H1 (cell line): ENCODE measurements around the gene MT4. TPM values are rescaled to one million over a fixed set of nuclear protein-coding genes. Genes with fewer than 3 reads are reported as not detected.

Experiments
- CTCF ChIA-PET: fragments of 300-600 bp; sonication (Branson Sonifier 250); formaldehyde crosslinking; loops from one replicate; lab custom pipeline; 2021; ENCODE audit not compliant: partially characterized antibody; lab: Charles Lee
- POLR2A ChIA-PET: fragments of 300-600 bp; sonication (Branson Sonifier 250); formaldehyde crosslinking; loops from one replicate; lab custom pipeline; 2021; ENCODE audit warnings: inconsistent platforms; ENCODE audit not compliant: partially characterized antibody; lab: Charles Lee
- DNase-seq, 2 experiments: peaks; one replicate each; pipeline versions ENCODE4 v3.0.0 to v3.0.0-alpha.2; 2010 to 2022; ENCODE audit warnings: low spot score in 2 of 2, low read depth in 1 of 2, mixed read lengths in 1 of 2
- FAIRE-seq: peaks from 2 replicates; lab custom pipeline; 2011; peaks lifted over from hg19 to GRCh38; lab: Jason Lieb, UNC
- H2AFZ ChIP-seq: 2 replicates; pipeline ENCODE4 v1.8.1; 2012; ENCODE audit warnings: low read length, inconsistent platforms
- H2AK5ac ChIP-seq: 2 replicates; pipeline ENCODE4 v1.6.1; 2013; ENCODE audit warnings: low read depth, low read length
- H2BK120ac ChIP-seq: replicated peaks from 2 replicates; pipeline ENCODE3; 2013; ENCODE audit warnings: low read depth, low read length, inconsistent platforms
- H2BK12ac ChIP-seq: 2 replicates; pipeline ENCODE4 v1.6.1; 2013; ENCODE audit warnings: low read depth, low read length
- H2BK15ac ChIP-seq: 2 replicates; pipeline ENCODE4 v1.6.1; 2013; ENCODE audit warnings: low read length
- H2BK20ac ChIP-seq: 2 replicates; pipeline ENCODE4 v1.6.1; 2013; ENCODE audit warnings: low read length
- H2BK5ac ChIP-seq: 2 replicates; pipeline ENCODE4 v1.6.1; 2013; ENCODE audit warnings: low read depth, low read length
- H3K14ac ChIP-seq: 2 replicates; pipeline ENCODE4 v1.6.1; 2013; ENCODE audit warnings: inconsistent platforms; ENCODE audit not compliant: insufficient read length
- H3K18ac ChIP-seq: 2 replicates; pipeline ENCODE4 v1.6.1; 2013; ENCODE audit warnings: low read length; ENCODE audit errors: extremely low read depth
- H3K23ac ChIP-seq: 2 replicates; pipeline ENCODE4 v1.6.1; 2013; ENCODE audit warnings: inconsistent platforms; ENCODE audit not compliant: insufficient read length
- H3K23me2 ChIP-seq: 2 replicates; pipeline ENCODE4 v1.6.1; 2013; ENCODE audit warnings: low read depth, low read length
- H3K27ac ChIP-seq: 2 replicates; pipeline ENCODE4 v1.6.1; 2011; ENCODE audit warnings: low read depth, low read length, inconsistent platforms
- H3K27me3 ChIP-seq, 4 experiments: replicated peaks in 1 of 4; 1 replicate in 1 of 4; 2 replicates in 3 of 4; pipeline versions ENCODE4 v1.6.1 to v1.8.1; 2011 to 2013; ENCODE audit warnings: low read length in 3 of 4, mild to moderate bottlenecking in 3 of 4, inconsistent platforms in 2 of 4, mixed read lengths in 2 of 4, moderate library complexity in 1 of 4; ENCODE audit not compliant: control insufficient read depth in 3 of 4, insufficient read depth in 3 of 4; ENCODE audit errors: extremely low read depth in 1 of 4
- H3K36me3 ChIP-seq, 4 experiments: 2 replicates each; pipeline versions ENCODE4 v1.6.1 to v1.8.1; 2011 to 2013; ENCODE audit warnings: mild to moderate bottlenecking in 4 of 4, low read length in 3 of 4, moderate library complexity in 2 of 4, control low read depth in 1 of 4, inconsistent platforms in 1 of 4; ENCODE audit not compliant: insufficient read depth in 4 of 4, control insufficient read depth in 2 of 4
- H3K4ac ChIP-seq: replicated peaks from 2 replicates; pipeline ENCODE3; 2013; ENCODE audit warnings: low read length, low read depth, mixed read lengths, inconsistent platforms; ENCODE audit not compliant: insufficient read length
- H3K4me1 ChIP-seq, 4 experiments: replicated peaks in 1 of 4; 1 replicate in 1 of 4; 2 replicates in 3 of 4; pipeline versions ENCODE4 v1.6.1 to v1.8.1; 2011 to 2013; ENCODE audit warnings: low read length in 3 of 4, inconsistent platforms in 2 of 4, mixed read lengths in 1 of 4; ENCODE audit not compliant: insufficient read depth in 4 of 4, control insufficient read depth in 3 of 4
- H3K4me2 ChIP-seq, 2 experiments: 2 replicates each; pipeline versions ENCODE4 v1.6.1 to v1.8.1; 2011 to 2013; ENCODE audit warnings: low read depth in 2 of 2, low read length in 2 of 2, control low read depth in 1 of 2, inconsistent platforms in 1 of 2, mild to moderate bottlenecking in 1 of 2; ENCODE audit not compliant: insufficient read depth in 1 of 2
- H3K4me3 ChIP-seq, 4 experiments: fragments of 200-600, 300-600 bp in 1 of 4; sonication (generic), shearing (Covaris generic), sonication (Bioruptor Twin) in 1 of 4; 2 replicates each; pipeline versions ENCODE4 v1.5.1 to v1.8.1; 2011 to 2016; ENCODE audit warnings: low read length in 4 of 4, low read depth in 3 of 4, control low read depth in 2 of 4, inconsistent platforms in 2 of 4, mild to moderate bottlenecking in 2 of 4, mixed read lengths in 1 of 4, moderate library complexity in 1 of 4; ENCODE audit not compliant: insufficient read depth in 2 of 4; ENCODE audit errors: extremely low read depth in 1 of 4
- H3K56ac ChIP-seq: replicated peaks from 2 replicates; pipeline ENCODE3; 2013; ENCODE audit warnings: low read depth, mild to moderate bottlenecking, mixed read lengths, low read length, inconsistent platforms; ENCODE audit not compliant: insufficient read length
- H3K79me1 ChIP-seq: 2 replicates; pipeline ENCODE4 v1.6.1; 2013; ENCODE audit warnings: low read depth, low read length, control low read depth
- H3K79me2 ChIP-seq, 2 experiments: 2 replicates each; pipeline versions ENCODE4 v1.6.1 to v1.8.1; 2012 to 2013; ENCODE audit warnings: low read length in 2 of 2, mild to moderate bottlenecking in 2 of 2, inconsistent platforms in 1 of 2; ENCODE audit not compliant: insufficient read depth in 2 of 2, control insufficient read depth in 1 of 2
- H3K9ac ChIP-seq, 4 experiments: replicated peaks in 1 of 4; 1 replicate in 1 of 4; 2 replicates in 3 of 4; pipeline versions ENCODE4 v1.6.1 to v1.8.1; 2011 to 2013; ENCODE audit warnings: low read depth in 3 of 4, low read length in 3 of 4, control low read depth in 2 of 4, mild to moderate bottlenecking in 2 of 4, moderate library complexity in 2 of 4, inconsistent platforms in 1 of 4; ENCODE audit errors: extremely low read depth in 1 of 4
- H3K9me3 ChIP-seq, 2 experiments: 2 replicates each; pipeline versions ENCODE4 v1.6.1 to v1.8.1; 2012 to 2013; ENCODE audit warnings: mild to moderate bottlenecking in 2 of 2, moderate library complexity in 2 of 2, control low read depth in 1 of 2, inconsistent platforms in 1 of 2, low read depth in 1 of 2, low read length in 1 of 2, mixed read lengths in 1 of 2; ENCODE audit not compliant: insufficient read depth in 2 of 2
- H4K20me1 ChIP-seq, 2 experiments: replicated peaks in 1 of 2; 2 replicates each; pipeline versions ENCODE3 to v1.8.1; 2011 to 2013; ENCODE audit warnings: inconsistent platforms in 2 of 2, low read length in 2 of 2, mild to moderate bottlenecking in 1 of 2; ENCODE audit not compliant: insufficient read depth in 2 of 2, control insufficient read depth in 1 of 2
- H4K5ac ChIP-seq: 2 replicates; pipeline ENCODE4 v1.6.1; 2013; ENCODE audit warnings: low read length, low read depth, mixed read lengths, inconsistent platforms; ENCODE audit not compliant: insufficient read length
- H4K8ac ChIP-seq: 2 replicates; pipeline ENCODE4 v1.8.0; 2013; ENCODE audit warnings: mild to moderate bottlenecking, moderate library complexity, low read length, inconsistent platforms; ENCODE audit not compliant: insufficient read depth; ENCODE audit errors: extremely low read depth
- H4K91ac ChIP-seq: replicated peaks from 2 replicates; pipeline ENCODE3; 2013; ENCODE audit warnings: low read length, mixed read lengths, inconsistent platforms; ENCODE audit not compliant: insufficient read length
- BCL11A ChIP-seq, 2 experiments: IDR thresholded peaks; one replicate each; pipeline ENCODE4 v1.6.1; 2011; ENCODE audit warnings: low read depth in 2 of 2, low read length in 2 of 2, mild to moderate bottlenecking in 2 of 2
- EGR1 ChIP-seq: IDR thresholded peaks from 2 replicates; pipeline ENCODE4 v1.6.1; 2011; ENCODE audit warnings: low read depth, low read length, borderline replicate concordance
- EZH2 ChIP-seq: fragments of 200-600 bp; sonication (generic); IDR thresholded peaks from 2 replicates; pipeline ENCODE4 v1.7.1; 2012; ENCODE audit warnings: low read depth, mild to moderate bottlenecking, moderate library complexity, low read length, inconsistent platforms; ENCODE audit not compliant: severe bottlenecking
- FOSL1 ChIP-seq: IDR thresholded peaks from 2 replicates; pipeline ENCODE4 v1.6.1; 2011; ENCODE audit warnings: mild to moderate bottlenecking, low read depth, low read length, moderate library complexity; ENCODE audit not compliant: insufficient read depth
- HDAC2 ChIP-seq, 2 experiments: fragments of 300-600 bp in 1 of 2; sonication (generic) in 1 of 2; IDR thresholded peaks; 2 replicates each; pipeline ENCODE4 v1.6.1; 2011 to 2012; ENCODE audit warnings: low read depth in 2 of 2, low read length in 2 of 2, mild to moderate bottlenecking in 2 of 2, moderate library complexity in 2 of 2, borderline replicate concordance in 1 of 2, inconsistent platforms in 1 of 2
- SAP30 ChIP-seq: fragments of 300-600 bp; sonication (generic); IDR thresholded peaks from 2 replicates; pipeline ENCODE4 v1.7.1; 2012; ENCODE audit warnings: low read length, moderate library complexity, mild to moderate bottlenecking, inconsistent platforms; ENCODE audit not compliant: insufficient read depth, insufficient replicate concordance
- SIN3A ChIP-seq, 2 experiments: IDR thresholded peaks in 1 of 2; conservative IDR thresholded peaks in 1 of 2; 2 replicates each; pipeline ENCODE4 v1.6.1; 2011 to 2012; ENCODE audit warnings: low read length in 2 of 2, improper control_type of control experiment in 1 of 2, low read depth in 1 of 2, mild to moderate bottlenecking in 1 of 2
- TBP ChIP-seq: IDR thresholded peaks from 2 replicates; pipeline ENCODE4 v1.6.1; 2011; ENCODE audit warnings: low read depth, low read length, improper control_type of control experiment
- ZNF274 ChIP-seq: IDR thresholded peaks from 2 replicates; pipeline ENCODE4 v1.7.0; 2012; ENCODE audit warnings: low read length, borderline replicate concordance; ENCODE audit errors: extremely low read depth
- WGBS, 2 experiments: shearing (Covaris generic) in 1 of 2; methylation state at CpG; one replicate each; pipeline versions ENCODE4 v1.1.6 to v1.1.7; 2013 to 2015; ENCODE audit warnings: low lambda C conversion rate in 2 of 2, mixed read lengths in 2 of 2, inconsistent platforms in 1 of 2, low coverage in 1 of 2, missing lambda C conversion rate in 1 of 2; ENCODE audit not compliant: insufficient replicate concordance in 2 of 2, insufficient coverage in 1 of 2, insufficient read length in 1 of 2; ENCODE audit errors: extremely low coverage in 1 of 2, missing lambda C conversion rate in 1 of 2; 5-methylcytosine and 5-hydroxymethylcytosine counted together
- polyA plus RNA-seq, 7 experiments: library from polyadenylated mRNA; depleted of rRNA in 3 of 7; stranded (reverse) in 5 of 7; unstranded in 2 of 7; fragments of >200 nt in 5 of 7; fragments of 200-250 nt in 2 of 7; gene quantifications; 1 replicate in 5 of 7; 2 replicates in 1 of 7; 4 replicates in 1 of 7; pipeline versions ENCODE4 v1.2.1 to v1.2.3, GENCODE V29; 2011 to 2013; ENCODE audit warnings: missing spikeins in 2 of 7, mixed read lengths in 2 of 7
- total RNA-seq: library from RNA; stranded (reverse); fragmentation: NEBNext Ultra II Directional; extraction: Animal tissue kit (Norgen Biotek cat#: 25700); gene quantifications from 2 replicates; pipeline ENCODE4 v1.2.1, GENCODE V29; 2021
- TF ChIP-seq, protein P1 (sequence below), 3 experiments: IDR thresholded peaks; 1 replicate in 2 of 3; 2 replicates in 1 of 3; pipeline versions ENCODE4 v1.5.1 to v1.6.1; 2011; ENCODE audit warnings: low read length in 3 of 3, mild to moderate bottlenecking in 3 of 3, inconsistent platforms in 2 of 3, low read depth in 1 of 3, moderate library complexity in 1 of 3; ENCODE audit not compliant: insufficient read depth in 1 of 3; ENCODE audit errors: control extremely low read depth in 1 of 3

MT4 gene
- total and polyA plus RNA-seq, 2 of the 8 experiments (the other 6 are each of a cell fraction or from before 2014, with no cell fraction given) = not detected

DNA sequence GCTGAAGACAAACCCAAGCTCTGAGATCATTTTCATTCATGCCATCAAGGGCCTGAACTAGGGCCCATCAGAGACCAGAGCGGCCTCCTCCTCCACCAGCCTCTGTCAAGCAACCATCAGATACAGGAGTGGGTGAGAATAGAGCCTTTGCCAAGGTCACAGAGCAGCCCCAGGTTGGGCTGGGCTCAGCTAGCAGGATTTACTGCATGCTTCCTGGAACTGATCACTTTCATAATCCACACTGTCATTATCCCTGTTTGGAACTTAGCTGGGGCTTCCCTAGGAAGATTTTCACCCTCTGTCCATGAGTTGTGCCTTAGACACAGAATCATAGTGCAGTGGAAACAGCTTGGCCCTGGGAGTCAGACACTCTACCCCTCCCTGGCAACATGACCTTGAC is 5.1 kb downstream of the MT4 start:
- Histone ChIP-seq H3K36me3 (no peaks in the 10 kb centered on the region), H4K20me1 (no peaks in the 10 kb centered on the region), H3K4me2 (no peak overlapping the region), H3K4ac (no peak overlapping the region), H3K14ac (no peak overlapping the region), H3K27ac (no peak overlapping the region), H2BK20ac (no peak overlapping the region), H4K5ac (no peak overlapping the region), H2BK120ac (no peak overlapping the region), H2AK5ac (no peak overlapping the region), H4K8ac (no peak overlapping the region), H3K23ac (no peak overlapping the region), H3K79me2 (no peaks in the 10 kb centered on the region), H4K91ac (no peak overlapping the region), H2BK15ac (no peak overlapping the region), H2AFZ (no peak overlapping the region), H2BK5ac (no peak overlapping the region), H3K56ac (no peak overlapping the region), H2BK12ac (no peak overlapping the region), H3K23me2 (no peaks in the 10 kb centered on the region; the same call in 1 of the 2 replicates), H3K9ac (no peak overlapping the region), H3K79me1 (no peaks in the 10 kb centered on the region), H3K18ac (no peak overlapping the region), H3K27me3 (peaks cover 0 to 2% (median under 1%) of the 10 kb centered on the region in 4 experiments; a peak in 2 of 7 replicates), H3K4me3 (no peak overlapping the region), H3K4me1 (no peaks in the 10 kb centered on the region), H3K9me3 (no peaks in the 10 kb centered on the region)
- ChIA-PET POLR2A (interaction anchor here (0.6 to 1.6 kb wide), 4 partner anchors 22 to 218 kb away, joined by 3 to 7 read pairs (median 3); partner anchors contain the start of gene NUDT21), CTCF (interaction anchor here (0.8 to 1.4 kb wide), 6 partner anchors 18 to 292 kb away, joined by 3 to 6 read pairs (median 4); no protein-coding TSS in a partner anchor)
- FAIRE-seq (no peak), DNase-seq (no peak)
- 78% methylated on average over 1 of the region's 1 CpG; no CpG with 5 or more reads in 1 of the 2 experiments for WGBS, 2 experiments
- TF ChIP-seq SAP30 (no peak), SIN3A (conservative IDR thresholded peaks at IDR 0.05 in 1 of 2, IDR thresholded peaks at IDR 0.05 in 1 of 2; ENCODE audit: low read depth in 1 of 2, low read length in 2 of 2) (no peak), EZH2 (no peak), HDAC2 (IDR thresholded peaks at IDR 0.05; ENCODE audit: borderline replicate concordance in 1 of 2, low read depth in 2 of 2, low read length in 2 of 2) (no peak), BCL11A (IDR thresholded peaks at IDR 0.05; ENCODE audit: low read depth in 2 of 2, low read length in 2 of 2) (no peak), FOSL1 (no peak), ZNF274 (no peak), TBP (no peak), EGR1 (no peak)
- TF ChIP-seq, protein P1, sequence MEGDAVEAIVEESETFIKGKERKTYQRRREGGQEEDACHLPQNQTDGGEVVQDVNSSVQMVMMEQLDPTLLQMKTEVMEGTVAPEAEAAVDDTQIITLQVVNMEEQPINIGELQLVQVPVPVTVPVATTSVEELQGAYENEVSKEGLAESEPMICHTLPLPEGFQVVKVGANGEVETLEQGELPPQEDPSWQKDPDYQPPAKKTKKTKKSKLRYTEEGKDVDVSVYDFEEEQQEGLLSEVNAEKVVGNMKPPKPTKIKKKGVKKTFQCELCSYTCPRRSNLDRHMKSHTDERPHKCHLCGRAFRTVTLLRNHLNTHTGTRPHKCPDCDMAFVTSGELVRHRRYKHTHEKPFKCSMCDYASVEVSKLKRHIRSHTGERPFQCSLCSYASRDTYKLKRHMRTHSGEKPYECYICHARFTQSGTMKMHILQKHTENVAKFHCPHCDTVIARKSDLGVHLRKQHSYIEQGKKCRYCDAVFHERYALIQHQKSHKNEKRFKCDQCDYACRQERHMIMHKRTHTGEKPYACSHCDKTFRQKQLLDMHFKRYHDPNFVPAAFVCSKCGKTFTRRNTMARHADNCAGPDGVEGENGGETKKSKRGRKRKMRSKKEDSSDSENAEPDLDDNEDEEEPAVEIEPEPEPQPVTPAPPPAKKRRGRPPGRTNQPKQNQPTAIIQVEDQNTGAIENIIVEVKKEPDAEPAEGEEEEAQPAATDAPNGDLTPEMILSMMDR (IDR thresholded peaks at IDR 0.05; ENCODE audit: control extremely low read depth in 1 of 3, insufficient read depth in 1 of 3, low read depth in 1 of 3, low read length in 3 of 3) = no peak
